GM21526 (cell line): ENCODE data around the gene DGKH.

Experiments
- ATAC-seq: cut with Tn5 transposase; IDR thresholded peaks from one replicate; pipeline ENCODE4 v1.9.1; 2021; ENCODE audit warnings: moderate library complexity; ENCODE audit not compliant: unreplicated experiment, low FRiP score

The DGKH gene

DNA sequence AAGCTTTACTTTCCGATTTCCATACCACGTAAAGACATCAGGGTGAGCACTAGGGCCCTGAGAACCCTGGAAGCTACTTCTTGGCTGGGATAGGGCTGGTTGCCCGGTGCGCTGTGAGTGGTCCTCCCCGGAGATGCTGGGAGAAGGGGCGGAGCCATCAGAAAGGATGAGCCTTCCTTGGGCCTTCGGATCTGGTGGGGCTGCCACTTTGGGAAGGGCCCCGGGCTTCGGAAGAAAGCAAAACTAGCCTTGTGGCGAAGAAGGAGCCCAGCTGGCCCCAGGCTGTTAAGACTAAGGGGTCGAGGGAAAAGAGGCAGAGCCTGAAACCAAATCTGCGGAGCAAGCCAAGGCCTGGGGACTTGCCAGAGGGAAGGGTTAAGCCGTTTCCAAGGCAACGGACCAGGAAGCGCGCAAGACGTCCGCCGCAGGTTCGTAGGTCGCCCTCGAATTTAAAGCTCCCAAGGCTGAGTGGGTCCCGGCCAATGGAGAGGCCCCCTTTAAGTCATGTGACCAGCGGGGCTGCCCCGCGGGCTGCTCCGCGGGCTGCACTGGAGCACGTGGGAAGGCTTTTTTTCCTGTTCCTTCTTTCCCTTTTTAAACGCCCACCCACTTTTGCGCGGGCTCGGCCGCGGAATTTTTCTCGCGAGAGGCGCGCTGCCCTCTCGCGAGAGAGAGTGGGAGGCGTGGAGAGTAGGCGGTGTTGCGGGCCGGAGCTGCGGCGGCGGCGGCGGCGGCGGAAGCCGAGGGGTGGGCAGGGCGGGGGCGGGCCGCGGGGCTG is 223.1 kb downstream of the DGKH start:
- peak; percentile 73 for ATAC-seq

DNA sequence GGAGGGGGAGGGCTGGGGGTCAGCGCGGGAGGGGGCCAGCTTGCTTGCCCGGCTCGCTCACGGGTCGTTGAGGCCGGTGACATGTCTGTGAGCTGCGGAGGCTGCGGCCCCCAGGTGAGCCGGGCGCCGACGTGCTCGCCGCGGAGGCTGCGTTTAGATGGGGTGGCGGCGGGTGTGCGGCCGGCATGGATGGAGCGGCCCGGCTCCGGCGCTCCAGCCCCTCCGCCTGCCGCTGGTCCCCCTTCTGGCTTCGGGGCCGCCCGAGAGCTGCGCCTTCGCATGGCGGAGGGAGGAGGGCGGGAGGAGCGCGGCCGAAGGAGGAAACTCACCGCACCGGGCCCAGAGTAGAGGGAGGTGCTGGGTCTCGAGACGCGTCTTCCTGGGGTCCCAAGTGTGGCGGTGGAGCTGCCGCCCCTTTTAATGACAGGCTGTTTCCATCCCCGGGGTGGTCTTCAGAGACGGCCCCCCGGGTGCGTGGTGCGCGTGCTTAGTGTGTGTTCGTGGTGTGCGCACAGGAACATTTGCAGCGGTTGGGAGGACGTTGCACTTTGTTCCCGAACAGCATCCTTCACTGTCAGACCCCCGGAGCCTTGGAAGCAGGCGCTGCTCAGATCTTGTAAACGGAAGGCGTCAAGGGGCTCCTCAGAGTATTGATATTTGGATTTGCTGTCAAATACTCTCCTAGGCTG is 223.8 kb downstream of the DGKH start, which contains the start of gene AKAP11:
Gene AKAP11 (plus strand): TSS at position 38 of the 689 bp plus-strand sequence. CDS start 14,197 bp downstream, outside the sequence.
- ATAC-seq = peak; percentile 19

DNA sequence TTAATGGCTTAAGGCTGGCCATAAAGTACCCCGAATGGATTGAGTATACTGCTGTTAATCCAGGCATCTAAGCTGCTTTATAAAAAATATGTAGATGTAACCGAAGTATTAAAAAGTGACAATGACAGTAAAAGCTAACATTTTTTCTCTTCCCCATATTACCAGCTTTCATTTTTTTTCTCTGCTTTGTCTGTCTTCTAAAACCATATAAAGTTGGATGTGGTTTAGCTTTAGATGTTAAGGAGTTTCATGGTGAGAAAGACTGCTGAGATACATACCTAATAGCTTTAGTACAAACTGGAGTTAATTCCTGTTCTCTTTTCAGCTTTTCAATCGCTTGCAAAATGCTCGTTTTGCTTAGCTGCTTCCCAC is 224.3 kb downstream of the DGKH start:
- no peak for ATAC-seq

DNA sequence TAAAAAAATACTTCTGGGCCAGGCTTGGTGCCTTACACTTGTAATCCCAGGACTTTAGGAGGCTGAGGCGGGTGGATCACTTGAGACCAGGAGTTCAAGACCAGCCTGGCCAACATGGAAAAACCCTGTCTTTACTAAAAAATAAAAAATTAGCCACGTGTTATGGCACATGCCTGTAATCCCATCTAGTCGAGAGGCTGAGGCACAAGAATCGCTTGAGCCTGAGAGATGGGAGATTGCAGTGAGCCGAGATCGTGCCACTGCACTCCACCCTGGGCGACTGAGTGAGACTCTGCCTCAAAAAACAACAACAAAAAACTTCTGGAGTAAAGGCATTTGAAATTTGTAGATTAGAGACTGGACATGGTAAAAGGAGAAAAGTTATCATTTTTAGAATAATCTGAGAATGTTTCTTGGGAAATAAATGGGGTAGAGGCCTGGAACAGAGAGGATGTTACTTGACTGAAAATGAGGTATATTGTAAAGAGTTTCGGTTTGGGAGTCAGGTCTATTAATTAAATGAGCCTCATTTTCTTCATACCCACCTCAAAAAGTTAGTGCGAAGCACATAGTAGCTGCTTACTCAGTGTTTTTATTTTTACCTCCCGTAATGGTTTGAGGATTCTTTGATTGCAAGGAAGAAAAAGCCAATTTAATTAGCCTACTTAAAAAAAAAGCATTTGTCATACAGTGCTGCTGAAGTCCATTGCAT is 226.1 kb downstream of the DGKH start:
- no peak for ATAC-seq

DNA sequence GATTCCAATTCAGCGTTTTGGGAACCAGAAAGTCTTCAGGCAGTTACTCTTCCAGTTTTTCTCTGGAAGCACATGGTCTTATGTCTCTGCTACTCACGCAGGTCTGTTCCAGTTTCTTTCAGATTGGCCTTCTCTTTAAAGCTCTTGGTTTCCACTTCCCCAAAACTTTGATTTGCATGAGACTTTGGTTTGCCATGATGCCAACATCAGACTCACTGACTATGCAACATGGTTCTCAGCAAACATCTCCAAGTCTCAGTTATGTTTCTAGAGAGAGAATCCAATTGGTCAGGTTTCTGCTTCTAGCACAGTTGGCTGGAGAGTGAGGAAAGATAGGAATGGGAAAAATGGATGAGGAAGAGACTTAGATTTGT is 226.6 kb downstream of the DGKH start:
- no peak for ATAC-seq

DNA sequence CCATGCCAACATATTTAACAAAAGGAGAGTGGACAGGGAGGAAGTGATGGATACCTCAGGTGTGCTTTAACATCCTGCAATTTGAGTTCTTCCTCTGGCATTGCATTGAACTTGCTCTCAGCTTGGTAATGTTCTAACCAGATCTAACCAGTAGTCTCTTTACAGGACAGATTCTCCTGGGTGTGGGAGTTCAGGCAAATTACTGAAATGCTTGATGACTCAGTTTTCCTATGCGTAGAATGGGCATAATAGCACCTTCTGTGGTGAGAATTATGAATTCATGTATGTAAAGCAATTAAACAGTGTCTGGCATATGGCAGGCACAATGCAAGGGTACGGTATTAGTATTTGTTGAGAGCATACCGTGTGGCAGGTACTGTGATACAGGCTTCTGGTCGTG is 227.1 kb downstream of the DGKH start:
- ATAC-seq = no peak

DNA sequence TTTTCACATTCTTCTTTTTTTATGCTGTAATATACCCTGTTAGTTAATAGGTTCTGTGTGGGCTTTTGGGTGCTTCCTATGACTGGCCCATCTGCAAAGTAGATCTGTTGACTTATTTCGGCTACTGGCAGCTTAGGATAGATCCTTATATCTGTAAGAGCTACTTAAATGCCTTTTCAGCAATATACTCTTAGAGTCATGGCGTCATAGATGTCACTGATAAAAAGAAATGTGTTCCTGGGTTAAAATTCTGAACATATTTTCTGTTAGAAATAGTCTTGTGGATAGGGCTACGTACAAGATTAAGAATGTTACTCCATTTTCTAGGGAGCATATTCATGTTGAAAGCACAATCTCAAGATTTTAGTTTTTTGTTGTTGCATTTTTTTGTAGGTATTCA is 228.2 kb downstream of the DGKH start:
- ATAC-seq = no peak

DNA sequence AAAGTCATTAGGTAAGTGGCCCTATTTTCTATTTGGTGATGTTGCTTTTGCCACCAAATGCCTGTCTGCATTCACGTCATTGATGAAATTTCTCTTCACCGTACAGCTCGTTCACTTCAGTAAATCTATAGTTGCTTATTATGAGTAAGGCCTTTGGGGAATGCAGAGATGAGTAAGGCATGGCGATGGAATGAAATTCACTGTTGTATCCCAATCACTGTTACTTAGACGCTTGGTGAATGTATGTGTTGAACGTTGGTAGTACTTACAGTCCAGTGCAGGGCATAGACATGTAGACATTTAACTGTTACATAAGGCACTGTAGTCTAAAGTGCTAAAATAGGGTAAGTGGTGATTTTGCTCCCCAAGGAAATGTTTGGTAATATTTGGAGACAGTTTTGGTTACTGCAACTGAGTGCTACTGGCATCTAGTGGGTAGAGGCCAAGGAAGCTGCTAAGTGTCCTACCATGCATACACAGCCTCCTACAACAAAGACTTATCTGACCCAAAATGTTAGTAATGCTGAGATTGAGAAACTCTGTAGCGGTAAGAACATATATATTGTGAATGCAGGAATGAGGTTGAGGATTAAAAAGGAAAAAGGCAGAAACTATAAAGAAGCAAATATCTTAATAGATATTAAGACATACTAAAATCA is 229.3 kb downstream of the DGKH start:
- ATAC-seq = no peak

DNA sequence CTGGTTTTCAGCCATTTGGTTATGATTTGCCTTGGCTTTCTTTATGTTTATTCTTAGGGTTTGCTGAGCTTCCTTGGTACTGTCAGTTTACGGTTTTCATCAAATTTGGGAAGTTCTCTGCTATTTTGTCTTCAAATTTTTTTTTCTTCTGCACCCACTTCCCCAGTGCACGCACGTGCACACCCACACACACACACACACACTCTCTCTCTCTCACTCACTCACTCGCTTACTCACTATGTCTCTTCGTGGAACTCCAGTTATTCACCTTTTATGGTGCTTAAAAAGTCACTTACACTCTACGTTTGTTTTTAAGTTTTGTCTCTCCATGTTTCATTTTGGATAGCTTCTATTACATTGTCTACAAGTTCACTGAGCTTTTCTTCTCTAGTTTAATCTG is 230.6 kb downstream of the DGKH start:
- no peak for ATAC-seq

DNA sequence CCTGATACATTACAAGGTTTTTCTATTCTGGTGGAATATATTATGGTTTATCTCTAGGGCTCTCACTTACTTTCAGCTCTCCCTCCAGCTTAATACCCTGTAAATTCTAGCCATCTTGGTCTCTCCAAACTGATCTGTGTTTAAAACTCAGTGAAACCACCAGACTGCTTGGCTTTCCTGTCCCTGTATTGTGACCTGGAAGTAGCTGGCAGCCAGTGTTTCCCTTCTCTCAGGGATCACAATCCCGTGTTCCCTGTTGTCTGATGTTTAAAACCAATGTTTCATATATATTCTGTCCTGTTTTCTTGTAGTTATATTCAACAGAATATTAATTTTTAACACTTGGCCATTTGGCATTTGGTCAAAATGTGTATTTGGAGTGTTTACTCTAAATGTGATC is 231.5 kb downstream of the DGKH start:
- no peak for ATAC-seq

DNA sequence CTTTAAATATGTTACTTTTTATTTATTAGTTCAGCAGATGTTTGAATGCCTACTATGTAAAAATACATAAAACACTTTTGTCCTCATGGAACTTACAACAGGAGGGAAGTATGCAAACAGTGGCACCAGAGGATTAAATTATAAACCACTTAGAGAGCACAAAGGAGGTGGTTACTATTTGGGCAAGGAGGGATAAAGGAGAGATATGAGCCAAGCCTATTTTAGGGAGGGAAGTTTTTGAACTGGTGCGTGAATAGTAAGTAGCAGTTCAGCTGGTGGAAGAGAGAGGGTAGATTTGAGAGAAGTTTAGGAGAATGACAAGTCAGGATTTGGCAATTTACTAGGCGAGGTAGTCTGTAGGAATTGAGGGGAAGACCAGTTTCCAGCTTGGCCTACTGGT is 232.1 kb downstream of the DGKH start:
- no peak for ATAC-seq

DNA sequence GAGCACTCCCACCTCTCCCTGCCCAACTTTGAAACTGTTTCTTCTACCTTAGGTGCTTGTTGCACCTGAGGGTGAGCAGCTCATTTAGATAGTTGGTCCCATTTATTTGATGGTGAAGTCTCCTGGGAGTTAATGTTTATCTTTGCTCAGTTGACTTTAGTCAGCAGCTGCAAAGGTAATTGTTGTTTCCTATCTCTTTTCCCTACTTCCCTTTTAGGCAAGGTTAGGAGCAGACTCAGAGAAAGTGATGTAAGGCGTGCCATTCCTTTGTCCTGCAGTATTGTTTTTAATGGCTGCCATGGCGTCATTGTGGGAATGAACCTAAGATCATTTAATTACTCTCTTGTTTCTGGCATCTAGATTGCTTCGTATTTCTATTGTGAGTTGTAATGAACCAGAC is 235.1 kb downstream of the DGKH start:
- ATAC-seq = no peak

DNA sequence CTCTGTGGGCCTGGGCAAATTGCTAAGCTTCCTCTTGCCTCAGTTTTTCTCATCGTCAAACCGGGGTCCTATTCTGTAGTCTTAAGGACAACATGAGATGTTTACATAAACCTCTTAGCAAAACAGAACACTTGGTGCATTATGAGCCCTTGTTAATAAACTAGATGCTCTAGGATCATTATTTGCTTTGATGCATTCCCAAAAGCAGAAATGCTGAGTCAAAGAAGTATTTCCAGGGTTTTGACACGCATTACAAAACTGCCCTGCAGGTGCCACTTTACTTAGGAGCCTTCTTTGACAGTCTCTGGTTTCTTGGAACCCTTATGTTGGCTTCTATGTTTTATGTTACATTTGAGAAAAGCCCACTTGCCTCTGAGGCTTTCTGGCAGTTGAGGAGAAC is 235.6 kb downstream of the DGKH start:
- no peak for ATAC-seq
